GM19395 (cell line): ENCODE data around the gene CENPC.
"Not testable (repeated sequence)": the region's sequence is repeated elsewhere in the genome, so short reads cannot be mapped to it uniquely, and the experiment has no call there.

Experiments used
- ATAC-seq: cut with Tn5 transposase; IDR thresholded peaks from one replicate; pipeline ENCODE4 v1.9.1; 2021; ENCODE audit warnings: mild to moderate bottlenecking, moderate library complexity; ENCODE audit not compliant: unreplicated experiment

Gene CENPC

DNA sequence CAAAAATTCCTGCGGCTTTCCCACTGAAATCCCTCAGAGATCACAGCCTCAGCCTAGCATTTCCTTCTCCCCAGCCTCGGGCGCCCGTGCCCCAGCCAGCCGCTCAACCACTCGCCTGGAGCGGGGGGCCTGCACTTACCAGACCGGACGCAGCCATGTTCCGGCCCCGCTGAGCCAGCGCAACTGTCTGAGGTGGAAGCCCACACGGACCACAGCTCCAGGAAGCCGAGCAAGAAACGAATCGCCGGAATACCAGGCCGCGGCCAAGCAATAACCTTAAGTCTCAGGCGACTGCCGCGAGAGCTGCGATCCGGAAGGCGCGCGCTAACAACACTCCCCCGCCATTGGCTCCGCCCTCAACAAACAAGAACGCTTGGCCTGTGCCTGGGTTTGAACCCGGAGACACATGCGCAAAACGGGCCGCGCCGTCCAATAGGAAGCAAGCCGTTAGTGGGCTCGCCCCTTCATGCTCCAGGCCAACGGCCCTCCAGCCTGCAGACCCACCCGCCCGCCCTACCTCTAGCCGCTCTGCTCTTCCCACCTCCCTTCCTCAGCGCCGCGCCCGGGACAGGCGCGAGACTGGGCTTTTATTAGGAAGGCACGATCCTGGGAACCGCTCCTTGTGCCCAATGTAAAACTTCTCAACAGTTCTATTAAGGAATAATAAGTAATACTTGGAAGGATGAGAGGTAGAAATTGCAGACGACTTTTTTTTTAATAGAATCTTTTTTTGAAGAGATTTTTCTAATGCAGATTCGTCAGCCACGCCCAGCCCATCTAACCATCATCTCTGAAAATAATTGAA is at the start of gene CENPC:
Gene CENPC (minus strand): TSS at position 305 of the 805 bp plus-strand sequence. CDS start 148 bp downstream, at position 157.
- ATAC-seq = peak; percentile 95

DNA sequence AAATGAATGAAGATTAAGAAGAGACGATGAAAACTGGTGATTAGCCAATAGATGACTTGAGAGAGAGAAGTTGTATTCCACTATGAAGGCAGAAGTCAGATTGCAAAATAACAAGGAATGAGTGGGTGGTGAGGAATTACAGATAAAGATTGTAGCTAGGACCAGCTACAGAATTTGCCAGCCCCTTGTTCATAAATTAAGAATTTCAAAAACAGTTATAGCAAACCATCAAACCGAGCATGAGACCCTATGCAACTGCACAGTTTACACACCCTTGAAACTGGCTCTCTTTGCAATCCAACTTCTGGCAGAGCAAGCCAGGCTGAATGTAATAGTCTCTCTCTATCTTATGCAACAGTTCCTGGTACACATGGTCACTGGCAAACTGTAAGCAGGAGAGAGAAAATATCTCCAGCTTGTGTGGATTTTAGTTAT is 48.5 kb upstream of the CENPC start:
- ATAC-seq = no peak

- ATAC-seq = no peak
Measured at GRCh38 chr4:67587156-67587555, 41.9 kb upstream of the CENPC start.

- no peak for ATAC-seq
Measured at GRCh38 chr4:67584496-67584895, 39.2 kb upstream of the CENPC start.

- ATAC-seq = no peak
Measured at GRCh38 chr4:67581913-67582312, 36.6 kb upstream of the CENPC start.

GRCh38 chr4:67581208-67581857 is 36.0 kb upstream of the CENPC start:
- ATAC-seq = peak; percentile 46

- peak; percentile 38 for ATAC-seq
Measured at GRCh38 chr4:67580577-67580976, 35.3 kb upstream of the CENPC start.

- ATAC-seq = peak; percentile 44
Measured at GRCh38 chr4:67576538-67576937, 31.2 kb upstream of the CENPC start.

GRCh38 chr4:67576059-67576466 is 30.8 kb upstream of the CENPC start:
- no peak for ATAC-seq

DNA sequence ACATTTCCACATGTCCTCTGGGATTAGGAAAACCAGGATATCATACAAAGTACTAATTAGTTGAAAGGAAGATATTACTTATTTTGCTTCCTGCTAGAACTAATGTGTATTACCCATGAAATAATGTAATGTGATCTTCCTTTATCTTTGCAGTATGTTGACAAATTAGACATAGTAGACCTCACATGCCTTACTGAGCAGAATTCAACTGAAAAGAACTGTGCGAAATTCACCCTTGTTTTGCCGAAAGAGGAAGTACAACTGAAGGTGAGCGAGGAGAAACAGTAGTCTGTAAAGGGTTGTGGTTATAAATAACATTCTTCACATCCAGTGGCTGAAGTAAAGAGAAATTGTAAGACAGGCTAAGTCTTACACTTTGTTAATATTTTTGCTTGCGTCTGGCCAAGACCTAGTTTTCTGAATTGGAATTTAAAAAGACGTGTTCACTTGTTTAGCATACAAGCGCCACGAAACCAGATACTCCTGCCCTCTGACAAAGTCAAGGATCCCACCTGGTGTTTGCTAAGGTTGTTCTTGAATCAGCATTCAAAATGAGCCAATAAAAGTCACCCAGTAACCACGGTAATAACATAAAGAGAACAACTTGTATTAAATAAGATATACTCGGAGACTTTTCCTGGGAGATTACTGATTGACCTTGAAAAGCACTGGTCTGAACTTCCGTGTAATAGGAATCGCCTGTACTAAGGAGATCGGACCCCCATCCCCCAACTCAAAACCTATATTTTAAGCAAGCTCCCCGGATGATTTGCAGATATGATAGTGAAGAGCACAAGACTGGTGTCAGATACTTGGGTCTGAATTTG is 30.1 kb upstream of the CENPC start:
- ATAC-seq = peak; percentile 96

DNA sequence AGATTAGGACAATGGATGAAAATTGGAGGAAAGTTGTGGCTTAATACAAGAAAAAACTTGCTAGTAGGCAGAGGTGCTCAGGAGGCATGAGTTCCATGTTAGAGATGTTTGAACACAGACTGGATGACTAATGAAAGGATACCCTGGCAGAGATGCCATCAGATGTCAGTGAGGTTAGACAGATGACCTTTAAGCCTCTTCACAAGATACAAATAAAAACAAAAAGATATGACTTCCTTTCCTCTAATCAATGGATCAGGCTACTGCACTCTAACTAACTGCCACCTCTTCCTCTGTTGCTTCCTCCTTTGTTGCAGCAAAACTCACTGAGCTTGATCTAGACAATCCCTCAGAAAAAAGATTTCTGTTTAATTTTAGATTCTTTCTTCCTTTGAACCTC is 27.9 kb upstream of the CENPC start:
- no peak for ATAC-seq

GRCh38 chr4:67571975-67572374 is 26.7 kb upstream of the CENPC start:
- ATAC-seq = no peak

GRCh38 chr4:67570537-67570936 is 25.2 kb upstream of the CENPC start:
- no peak for ATAC-seq

GRCh38 chr4:67568820-67569219 is 23.5 kb upstream of the CENPC start:
- ATAC-seq = no peak

DNA sequence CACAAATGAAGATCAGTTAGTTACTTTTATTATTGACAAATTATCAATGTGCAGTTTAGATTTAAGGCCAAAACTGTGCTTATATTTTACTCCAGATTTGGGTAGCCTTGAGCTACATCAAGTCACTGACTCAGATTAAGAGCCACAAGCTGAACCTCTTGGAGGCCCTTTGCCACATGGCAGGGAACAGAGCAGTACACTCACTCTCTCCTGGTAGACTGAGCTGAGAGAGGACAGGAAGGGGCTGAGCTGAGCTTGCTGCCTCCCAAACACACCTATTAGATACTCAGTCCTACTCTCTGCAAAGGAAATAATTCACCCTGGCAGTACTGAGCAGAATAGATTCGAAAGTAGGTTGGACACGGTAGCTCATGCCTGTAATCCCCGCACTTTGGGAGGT is 21.0 kb upstream of the CENPC start:
- ATAC-seq = no peak

GRCh38 chr4:67565284-67565683 is 20.0 kb upstream of the CENPC start:
- ATAC-seq = no peak

- peak; percentile 75 for ATAC-seq
Measured at GRCh38 chr4:67558493-67558892, 13.2 kb upstream of the CENPC start, which contains the start of gene STAP1. STAP1 (plus strand) TSS chr4:67558727; CDS start chr4:67558810, 83 bp downstream.

GRCh38 chr4:67556436-67556835 is 11.1 kb upstream of the CENPC start:
- peak; percentile 36 for ATAC-seq

GRCh38 chr4:67555447-67555846 is 10.1 kb upstream of the CENPC start:
- no peak for ATAC-seq

- ATAC-seq = no peak
Measured at GRCh38 chr4:67554096-67554495, 8.8 kb upstream of the CENPC start.

DNA sequence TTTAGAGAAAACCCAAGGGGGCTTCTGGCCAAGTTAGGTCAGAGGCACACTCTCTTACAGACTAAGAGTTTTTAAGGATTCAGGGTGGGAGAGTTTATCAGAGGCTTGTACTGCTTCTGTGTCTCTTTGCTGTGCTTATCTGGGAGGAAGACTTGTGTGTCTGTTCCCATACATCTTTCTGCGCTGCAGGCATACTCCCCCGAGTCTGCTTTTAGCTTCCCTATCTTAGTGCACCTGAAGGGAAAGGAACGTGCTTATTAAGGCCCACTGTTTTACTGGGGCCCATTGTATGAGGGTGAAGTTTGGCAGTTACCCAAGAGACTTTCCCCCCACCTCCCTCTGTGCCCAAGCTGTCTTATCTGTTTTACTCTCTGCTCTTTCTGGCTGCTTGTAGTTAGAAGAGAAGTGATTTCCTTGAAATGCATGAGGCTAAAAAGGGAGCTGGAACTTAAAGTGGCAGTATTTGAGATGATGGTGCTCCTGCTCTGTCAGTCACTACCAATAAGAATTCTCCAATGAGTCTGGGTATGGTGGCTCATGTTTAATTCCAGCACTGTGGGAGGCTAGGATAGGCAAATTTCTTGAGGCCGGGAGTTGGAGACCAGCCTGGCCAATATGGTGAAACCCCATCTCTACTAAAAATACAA is 7.0 kb upstream of the CENPC start:
- ATAC-seq = not testable (repeated sequence)
